Aorta (tissue), 5 donors: Measurements from ENCODE around the gene NTM. TPM values are rescaled to one million over a fixed set of nuclear protein-coding genes. Genes with fewer than 3 reads are reported as not detected.

Source experiments
- ATAC-seq: fragments of 200-7000 bp; cut with Tn5 transposase; one replicate; pipeline ENCODE4 v1.9.1; 2022; ENCODE audit warnings: moderate library complexity; ENCODE audit not compliant: low FRiP score
- DNase-seq, 2 donors: peaks; one replicate each; pipeline ENCODE4 v3.0.0-alpha.2; 2020
- H3K27ac ChIP-seq, 2 donors: one replicate each; pipeline ENCODE4 v1.5.1; 2013; ENCODE audit warnings: low read length in 2 of 2, mild to moderate bottlenecking in 2 of 2, moderate library complexity in 2 of 2, control low read depth in 1 of 2, inconsistent platforms in 1 of 2, low read depth in 1 of 2
- H3K27me3 ChIP-seq, 2 donors: one replicate each; pipeline ENCODE4 v1.6.1; 2013; ENCODE audit warnings: control low read depth in 1 of 2, low read length in 1 of 2, mild to moderate bottlenecking in 1 of 2, moderate library complexity in 1 of 2; ENCODE audit not compliant: insufficient read depth in 2 of 2, control insufficient read depth in 1 of 2
- H3K36me3 ChIP-seq, 2 donors: one replicate each; pipeline ENCODE4 v1.6.1; 2013; ENCODE audit warnings: control low read depth in 1 of 2, low read length in 1 of 2, mild to moderate bottlenecking in 1 of 2; ENCODE audit not compliant: insufficient read depth in 2 of 2, control insufficient read depth in 1 of 2
- H3K4me1 ChIP-seq, 2 donors: one replicate each; pipeline ENCODE4 v1.6.1; 2013; ENCODE audit warnings: low read length in 2 of 2, control low read depth in 1 of 2, mild to moderate bottlenecking in 1 of 2, moderate library complexity in 1 of 2; ENCODE audit not compliant: insufficient read depth in 2 of 2, control insufficient read depth in 1 of 2
- H3K4me3 ChIP-seq, 2 donors: one replicate each; pipeline ENCODE4 v1.5.1; 2013; ENCODE audit warnings: low read length in 2 of 2, control low read depth in 1 of 2, mild to moderate bottlenecking in 1 of 2
- H3K9me3 ChIP-seq: one replicate; pipeline ENCODE4 v1.6.1; 2013; ENCODE audit warnings: mild to moderate bottlenecking, low read length; ENCODE audit not compliant: control insufficient read depth
- WGBS, 2 donors: extraction: QIAGEN DNeasy Blood & Tissue Kit; methylation state at CpG; one replicate each; pipeline ENCODE4 v1.1.7; 2013; 5-methylcytosine and 5-hydroxymethylcytosine counted together
- intact Hi-C, 2 donors: fragments of 100-400 bp; cut with DNase I; formaldehyde crosslinking; loops; one replicate each; pipeline versions ENCODE4 v1.14.2 to v1.15.0; 2022
- polyA plus RNA-seq, 2 donors: library from polyadenylated mRNA; stranded (reverse); fragments of 200-250 nt; gene quantifications; one replicate each; pipeline ENCODE4 v1.2.3, GENCODE V29; 2013
- total RNA-seq, 2 donors: library from RNA; stranded (reverse); fragmentation: NEBNext Ultra II Directional; extraction: Animal tissue kit (Norgen Biotek cat#: 25700); gene quantifications; one replicate each; pipeline ENCODE4 v1.2.1, GENCODE V29; 2021
- donor health status: healthy with polysubstance abuse.
- donor health status: Bipolar disorder and iron deficiency.
- donor health status: DM: no; HTN: no; CAD: no.
- donor health status: DM: no; HTN: no; CAD: no.
- donor health status: DM: yes; HTN: yes; CAD: no.

NTM gene
- total and polyA plus RNA-seq, 4 donors, result 0.28 to 5.3 (median 1.9) TPM; not detected in 1

- intact Hi-C loops, result no loop called here
- WGBS, 2 donors, result 66 to 68% methylated on average over 4 of the region's 4 CpGs
- Histone ChIP-seq H3K4me3 (no peak overlapping the region), H3K27ac (no peak overlapping the region), H3K4me1 (no peaks in the 10 kb centered on the region), H3K9me3 (peaks cover 1% of the 10 kb centered on the region), H3K36me3 (no peaks in the 10 kb centered on the region), H3K27me3 (peaks cover 0 to 2% of the 10 kb centered on the region in 2 donors)
- ATAC-seq, result no peak
- DNase-seq, result no peak
Measured at GRCh38 chr11:131385763-131386390, 15.5 kb downstream of the NTM start.

GRCh38 chr11:131386408-131386807 is 16.0 kb downstream of the NTM start:
- no peaks in the 10 kb centered on the region for H3K36me3 ChIP-seq
- 78 to 82% methylated on average over 2 of the region's 2 CpGs for WGBS, 2 donors
- ATAC-seq (no peak), DNase-seq (no peak)
- intact Hi-C loops, result no loop called here
- H3K27me3 ChIP-seq, result no peaks in the 10 kb centered on the region
- H3K9me3 ChIP-seq, result peaks cover 1% of the 10 kb centered on the region
- no peak overlapping the region for H3K27ac ChIP-seq
- H3K4me1 ChIP-seq, result no peaks in the 10 kb centered on the region
- no peak overlapping the region for H3K4me3 ChIP-seq

GRCh38 chr11:131388030-131388429 is 17.6 kb downstream of the NTM start:
- no peaks in the 10 kb centered on the region for H3K4me1 ChIP-seq
- H3K9me3 ChIP-seq, result peaks cover 1% of the 10 kb centered on the region
- no peak overlapping the region for H3K27ac ChIP-seq
- no peaks in the 10 kb centered on the region for H3K36me3 ChIP-seq
- 68 to 70% methylated on average over 3 of the region's 3 CpGs for WGBS, 2 donors
- ATAC-seq (no peak), DNase-seq (no peak)
- H3K27me3 ChIP-seq, result no peaks in the 10 kb centered on the region
- no peak overlapping the region for H3K4me3 ChIP-seq
- intact Hi-C loops, result no loop called here

- Histone ChIP-seq H3K4me1 (no peaks in the 10 kb centered on the region), H3K27me3 (no peaks in the 10 kb centered on the region), H3K27ac (no peak overlapping the region), H3K9me3 (peaks cover 1% of the 10 kb centered on the region), H3K36me3 (no peaks in the 10 kb centered on the region), H3K4me3 (no peak overlapping the region)
- intact Hi-C loops, result no loop called here
- WGBS, 2 donors, result 21 to 48% methylated on average over 5 of the region's 5 CpGs
- ATAC-seq (no peak), DNase-seq (no peak)
Measured at GRCh38 chr11:131389582-131389981, 19.2 kb downstream of the NTM start.

- ATAC-seq (no peak), DNase-seq (no peak)
- intact Hi-C loops, result no loop called here
- Histone ChIP-seq H3K4me1 (no peaks in the 10 kb centered on the region), H3K27ac (no peak overlapping the region), H3K27me3 (no peaks in the 10 kb centered on the region), H3K36me3 (no peaks in the 10 kb centered on the region), H3K9me3 (no peaks in the 10 kb centered on the region), H3K4me3 (no peak overlapping the region)
- WGBS, 2 donors, result 75 to 81% methylated on average over 6 of the region's 6 CpGs
Measured at GRCh38 chr11:131391176-131391575, 20.8 kb downstream of the NTM start.

GRCh38 chr11:131392528-131393255 is 22.3 kb downstream of the NTM start:
- Histone ChIP-seq H3K4me3 (no peak overlapping the region), H3K36me3 (no peaks in the 10 kb centered on the region), H3K4me1 (no peaks in the 10 kb centered on the region), H3K27ac (no peak overlapping the region), H3K9me3 (no peaks in the 10 kb centered on the region), H3K27me3 (no peaks in the 10 kb centered on the region)
- intact Hi-C loops, result no loop called here
- 62 to 64% methylated on average over 8 of the region's 8 CpGs for WGBS, 2 donors
- DNase-seq, result no peak
- no peak for ATAC-seq

GRCh38 chr11:131393691-131394090 is 23.3 kb downstream of the NTM start:
- Histone ChIP-seq H3K9me3 (no peaks in the 10 kb centered on the region), H3K27me3 (no peaks in the 10 kb centered on the region), H3K27ac (no peak overlapping the region), H3K4me1 (no peaks in the 10 kb centered on the region), H3K4me3 (no peak overlapping the region), H3K36me3 (no peaks in the 10 kb centered on the region)
- DNase-seq (no peak), ATAC-seq (no peak)
- 87 to 88% methylated on average over 7 of the region's 7 CpGs for WGBS, 2 donors
- intact Hi-C loops, result no loop called here

GRCh38 chr11:131397675-131398074 is 27.3 kb downstream of the NTM start:
- Histone ChIP-seq H3K27ac (no peak overlapping the region), H3K36me3 (no peaks in the 10 kb centered on the region), H3K9me3 (no peaks in the 10 kb centered on the region), H3K4me1 (no peaks in the 10 kb centered on the region), H3K4me3 (no peak overlapping the region), H3K27me3 (no peaks in the 10 kb centered on the region)
- no peak for DNase-seq
- no peak for ATAC-seq
- intact Hi-C loops, result no loop called here
- WGBS, 2 donors, result 53% methylated on average over 3 of the region's 3 CpGs

- DNase-seq, result no peak
- Histone ChIP-seq H3K36me3 (no peaks in the 10 kb centered on the region), H3K27ac (no peak overlapping the region), H3K4me1 (no peaks in the 10 kb centered on the region), H3K4me3 (no peak overlapping the region), H3K9me3 (no peaks in the 10 kb centered on the region), H3K27me3 (no peaks in the 10 kb centered on the region)
- WGBS, 2 donors, result 49 to 61% methylated on average over 1 of the region's 1 CpG
- no peak for ATAC-seq
- intact Hi-C loops, result no loop called here
Measured at GRCh38 chr11:131402040-131402439, 31.6 kb downstream of the NTM start.
